Pancreas (tissue), 10 donors: ENCODE measurements around the gene PGM1. TPM values are rescaled to one million over a fixed set of nuclear protein-coding genes. Genes with fewer than 3 reads are reported as not detected.

Experiments
- ATAC-seq, 4 donors: fragments of 200-7000 bp; cut with Tn5 transposase; one replicate each; pipeline versions ENCODE4 v1.8.0 to v1.9.1; 2020; ENCODE audit warnings: mild to moderate bottlenecking in 4 of 4, moderate library complexity in 4 of 4
- DNase-seq, 6 donors: peaks; one replicate each; pipeline ENCODE4 v3.0.0-alpha.2; 2020
- FAIRE-seq: peaks from 2 replicates; lab custom pipeline; 2012; peaks lifted over from hg19 to GRCh38; lab: Jason Lieb, UNC
- H3K27ac ChIP-seq, 4 donors: fragments of 200-600 bp; sonication (generic); 1 replicate in 3 of 4; 2 replicates in 1 of 4; pipeline versions ENCODE4 v1.5.0 to v1.8.0; 2020
- H3K27me3 ChIP-seq, 4 donors: fragments of 200-600 bp; one replicate each; pipeline ENCODE4 v1.8.0; 2021
- H3K36me3 ChIP-seq, 3 donors: fragments of 200-600 bp; sonication (generic) in 1 of 3; one replicate each; pipeline versions ENCODE4 v1.5.0 to v1.8.0; 2020 to 2021
- H3K4me1 ChIP-seq, 3 donors: fragments of 200-600 bp; one replicate each; pipeline ENCODE4 v1.8.0; 2021
- H3K4me3 ChIP-seq, 4 donors: fragments of 200-600 bp; sonication (generic) in 2 of 4; one replicate each; pipeline versions ENCODE4 v1.5.0 to v1.8.0; 2020 to 2021
- H3K9me3 ChIP-seq, 4 donors: fragments of 200-600 bp; one replicate each; pipeline ENCODE4 v1.8.0; 2021
- WGBS, 2 donors: extraction: QIAGEN DNeasy Blood & Tissue Kit; methylation state at CpG; one replicate each; pipeline ENCODE4 v1.1.7; 2013; 5-methylcytosine and 5-hydroxymethylcytosine counted together
- intact Hi-C, 3 donors: fragments of 100-400 bp; cut with DNase I; formaldehyde crosslinking; loops; one replicate each; pipeline versions ENCODE4 v1.11.1 to v1.14.2; 2022
- polyA plus RNA-seq, 2 donors: library from polyadenylated mRNA; stranded (reverse); fragments of 200-250 nt; gene quantifications; one replicate each; pipeline ENCODE4 v1.2.3, GENCODE V29; 2013
- total RNA-seq, 6 donors: library from RNA; stranded (reverse); fragmentation: NEBNext Ultra II Directional in 4 of 6; extraction: Animal tissue kit (Norgen Biotek cat#: 25700) in 4 of 6; gene quantifications; one replicate each; pipeline versions ENCODE4 v1.2.1 to v1.2.4, GENCODE V29; 2021 to 2023
- TF ChIP-seq, protein P1 (sequence below), 4 donors: fragments of 200-600 bp; sonication (generic) in 3 of 4; IDR thresholded peaks; one replicate each; pipeline versions ENCODE4 v1.5.0 to v1.8.0; 2021; ENCODE audit warnings: antibody characterized with exemption in 4 of 4
- donor health status: healthy with polysubstance abuse.
- donor health status: DM: no; HTN: no; CAD: no; lungs with moderate emphysema.
- donor health status: DM: no; HTN: no; CAD: no.
- donor health status: control.
- donor health status: control.
- donor health status: Bipolar disorder and iron deficiency.
- donor health status: DM: yes; HTN: yes; CAD: no.
- donor health status: DM: no; HTN: no; CAD: no.
- donor health status: DM: no; HTN: no; CAD: no.
- donor health status: DM: yes; HTN: yes; CAD: no.

Gene PGM1
- total and polyA plus RNA-seq, 8 donors = 19.8 to 106 (median 63.5) TPM

GRCh38 chr1:63602629-63603028 lies 9.4 kb downstream of the PGM1 start:
- Histone ChIP-seq H3K4me1 (no peaks in the 10 kb centered on the region), H3K36me3 (no peaks in the 10 kb centered on the region), H3K9me3 (no peaks in the 10 kb centered on the region), H3K4me3 (no peak overlapping the region), H3K27me3 (no peaks in the 10 kb centered on the region), H3K27ac (no peak overlapping the region)
- 83 to 89% methylated on average over 5 of the region's 5 CpGs for WGBS, 2 donors
- TF ChIP-seq, protein P1, sequence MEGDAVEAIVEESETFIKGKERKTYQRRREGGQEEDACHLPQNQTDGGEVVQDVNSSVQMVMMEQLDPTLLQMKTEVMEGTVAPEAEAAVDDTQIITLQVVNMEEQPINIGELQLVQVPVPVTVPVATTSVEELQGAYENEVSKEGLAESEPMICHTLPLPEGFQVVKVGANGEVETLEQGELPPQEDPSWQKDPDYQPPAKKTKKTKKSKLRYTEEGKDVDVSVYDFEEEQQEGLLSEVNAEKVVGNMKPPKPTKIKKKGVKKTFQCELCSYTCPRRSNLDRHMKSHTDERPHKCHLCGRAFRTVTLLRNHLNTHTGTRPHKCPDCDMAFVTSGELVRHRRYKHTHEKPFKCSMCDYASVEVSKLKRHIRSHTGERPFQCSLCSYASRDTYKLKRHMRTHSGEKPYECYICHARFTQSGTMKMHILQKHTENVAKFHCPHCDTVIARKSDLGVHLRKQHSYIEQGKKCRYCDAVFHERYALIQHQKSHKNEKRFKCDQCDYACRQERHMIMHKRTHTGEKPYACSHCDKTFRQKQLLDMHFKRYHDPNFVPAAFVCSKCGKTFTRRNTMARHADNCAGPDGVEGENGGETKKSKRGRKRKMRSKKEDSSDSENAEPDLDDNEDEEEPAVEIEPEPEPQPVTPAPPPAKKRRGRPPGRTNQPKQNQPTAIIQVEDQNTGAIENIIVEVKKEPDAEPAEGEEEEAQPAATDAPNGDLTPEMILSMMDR (IDR thresholded peaks at IDR 0.05) = no peak
- ATAC-seq (no peak), FAIRE-seq (no peak), DNase-seq (no peak)
- intact Hi-C loops = no loop called here

DNA sequence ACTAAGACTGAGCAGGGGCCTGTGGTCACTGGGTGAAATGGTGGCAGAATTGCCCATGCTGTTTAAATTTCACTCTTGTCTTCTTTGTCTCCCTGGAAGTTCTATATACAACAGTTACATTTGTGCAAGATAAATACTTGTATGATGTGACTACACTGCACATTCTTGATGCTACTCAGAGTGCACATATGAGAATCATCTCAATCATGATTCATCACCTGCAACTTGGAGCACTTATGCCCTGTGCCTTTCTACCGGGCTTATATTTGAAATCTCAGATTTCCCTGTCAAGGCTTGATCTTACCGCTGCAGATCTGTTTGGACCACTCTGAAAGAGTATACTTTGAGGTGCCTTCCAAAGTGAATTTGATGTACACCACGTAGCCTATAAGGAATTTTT lies 10.6 kb downstream of the PGM1 start:
- FAIRE-seq (no peak), ATAC-seq (no peak)
- no peaks in the 10 kb centered on the region for H3K4me1 ChIP-seq

DNA sequence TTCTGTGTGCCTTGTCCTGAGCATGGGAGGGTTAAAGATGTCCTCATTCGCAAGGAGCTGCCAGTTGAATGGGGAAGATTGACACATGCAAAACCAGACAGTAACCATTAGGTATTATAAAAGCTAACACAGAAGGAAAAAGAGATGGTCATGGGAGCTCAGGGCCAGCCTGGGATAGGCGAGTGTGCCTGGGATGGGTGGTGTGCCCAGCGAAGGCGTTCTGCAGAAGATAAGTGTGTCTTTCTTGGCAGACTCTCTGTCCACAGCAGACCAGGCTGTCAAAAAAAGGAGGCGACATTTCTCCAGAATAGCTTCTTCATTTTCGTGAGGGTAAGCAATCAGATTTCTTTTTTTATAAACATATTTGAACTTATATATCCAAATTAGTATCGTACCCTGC lies 14.1 kb downstream of the PGM1 start:
- DNase-seq (no peak), ATAC-seq (no peak), FAIRE-seq (no peak)
- Histone ChIP-seq H3K27ac (no peak overlapping the region), H3K36me3 (no peaks in the 10 kb centered on the region), H3K4me3 (no peak overlapping the region), H3K27me3 (no peaks in the 10 kb centered on the region), H3K4me1 (peaks cover 0 to 3% (median 0%) of the 10 kb centered on the region in 3 donors), H3K9me3 (no peaks in the 10 kb centered on the region)
- TF ChIP-seq, protein P1 (IDR thresholded peaks at IDR 0.05) = no peak
- WGBS, 2 donors = 79 to 86% methylated on average over 7 of the region's 7 CpGs
- intact Hi-C loops = no loop called here

More for the DNA sequence above, 10.6 kb downstream of the PGM1 start:
- DNase-seq = no peak
- Histone ChIP-seq H3K4me3 (no peak overlapping the region), H3K27ac (no peak overlapping the region), H3K36me3 (no peaks in the 10 kb centered on the region), H3K9me3 (no peaks in the 10 kb centered on the region), H3K27me3 (no peaks in the 10 kb centered on the region)
- 92 to 99% methylated on average over 3 of the region's 3 CpGs for WGBS, 2 donors
- TF ChIP-seq, protein P1 (IDR thresholded peaks at IDR 0.05) = no peak
- intact Hi-C loops = no loop called here

DNA sequence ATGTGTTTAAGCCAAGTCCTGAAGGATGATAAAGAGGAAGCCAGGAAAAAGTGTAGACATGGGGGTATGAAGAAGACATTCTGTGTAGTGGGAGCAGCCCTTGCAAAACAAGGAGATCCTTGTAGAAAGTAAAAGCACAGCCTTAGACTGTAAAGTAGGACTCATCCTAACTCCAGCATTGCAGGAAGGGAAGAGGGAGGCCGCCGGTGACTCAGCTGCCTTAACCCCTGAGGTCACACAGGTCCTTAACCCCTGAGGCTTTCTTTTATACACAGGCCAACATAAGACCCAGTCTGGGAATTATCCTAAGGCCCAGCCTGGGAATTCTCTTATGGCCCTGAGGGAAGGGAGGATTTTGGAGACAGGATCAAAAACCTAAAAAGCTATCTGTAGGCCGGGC lies 18.0 kb downstream of the PGM1 start:
- TF ChIP-seq, protein P1 (IDR thresholded peaks at IDR 0.05) = no peak
- FAIRE-seq = no peak
- ATAC-seq = no peak
- H3K36me3 ChIP-seq = no peaks in the 10 kb centered on the region
- H3K9me3 ChIP-seq = no peaks in the 10 kb centered on the region
- DNase-seq = no peak
- intact Hi-C loops = no loop called here
- peaks cover 0 to 17% (median 3%) of the 10 kb centered on the region in 3 donors for H3K4me1 ChIP-seq
- H3K4me3 ChIP-seq = no peak overlapping the region
- H3K27me3 ChIP-seq = no peaks in the 10 kb centered on the region
- WGBS, 2 donors = 78 to 86% methylated on average over 3 of the region's 3 CpGs
- H3K27ac ChIP-seq = no peak overlapping the region

DNA sequence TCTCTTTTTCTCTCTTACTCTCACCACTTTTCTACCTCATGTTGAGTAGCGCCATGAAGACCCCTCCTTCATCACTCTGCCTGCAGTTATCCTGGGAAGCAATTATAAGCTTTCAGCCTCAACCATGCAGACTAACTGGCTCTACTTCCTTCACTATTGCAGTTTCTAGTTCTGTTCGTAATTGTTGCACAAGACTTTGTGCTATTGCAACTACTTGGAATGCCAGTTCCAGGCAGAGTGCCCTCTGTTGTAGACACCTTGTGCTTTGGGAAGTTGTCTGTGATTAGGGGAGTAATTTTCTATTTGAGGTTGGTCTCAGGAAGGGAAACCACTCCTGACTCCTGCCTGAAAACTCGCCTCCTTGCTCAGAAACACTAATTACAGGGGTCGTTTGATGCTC lies 19.4 kb downstream of the PGM1 start:
- H3K9me3 ChIP-seq = no peaks in the 10 kb centered on the region
- FAIRE-seq = no peak
- no peak overlapping the region for H3K4me3 ChIP-seq
- H3K27ac ChIP-seq = no peak overlapping the region
- H3K27me3 ChIP-seq = no peaks in the 10 kb centered on the region
- no peaks in the 10 kb centered on the region for H3K36me3 ChIP-seq
- ATAC-seq = no peak
- TF ChIP-seq, protein P1 (IDR thresholded peaks at IDR 0.05) = no peak
- 58 to 70% methylated on average over 4 of the region's 4 CpGs for WGBS, 2 donors
- DNase-seq = no peak
- H3K4me1 ChIP-seq = peaks cover 0 to 20% (median 4%) of the 10 kb centered on the region in 3 donors
- intact Hi-C loops = no loop called here
